GM19452 (cell line): Measurements from ENCODE around the gene ASCC1.

ENCODE experiments used
- ATAC-seq: cut with Tn5 transposase; IDR thresholded peaks from one replicate; pipeline ENCODE4 v1.9.1; 2021; ENCODE audit not compliant: unreplicated experiment

The ASCC1 gene

GRCh38 chr10:72069751-72070526, 146.1 kb downstream of the ASCC1 start:
- ATAC-seq = no peak

GRCh38 chr10:72068901-72069446, 147.1 kb downstream of the ASCC1 start:
- no peak for ATAC-seq

- no peak for ATAC-seq
Measured at GRCh38 chr10:72068126-72068765, 147.8 kb downstream of the ASCC1 start.

DNA sequence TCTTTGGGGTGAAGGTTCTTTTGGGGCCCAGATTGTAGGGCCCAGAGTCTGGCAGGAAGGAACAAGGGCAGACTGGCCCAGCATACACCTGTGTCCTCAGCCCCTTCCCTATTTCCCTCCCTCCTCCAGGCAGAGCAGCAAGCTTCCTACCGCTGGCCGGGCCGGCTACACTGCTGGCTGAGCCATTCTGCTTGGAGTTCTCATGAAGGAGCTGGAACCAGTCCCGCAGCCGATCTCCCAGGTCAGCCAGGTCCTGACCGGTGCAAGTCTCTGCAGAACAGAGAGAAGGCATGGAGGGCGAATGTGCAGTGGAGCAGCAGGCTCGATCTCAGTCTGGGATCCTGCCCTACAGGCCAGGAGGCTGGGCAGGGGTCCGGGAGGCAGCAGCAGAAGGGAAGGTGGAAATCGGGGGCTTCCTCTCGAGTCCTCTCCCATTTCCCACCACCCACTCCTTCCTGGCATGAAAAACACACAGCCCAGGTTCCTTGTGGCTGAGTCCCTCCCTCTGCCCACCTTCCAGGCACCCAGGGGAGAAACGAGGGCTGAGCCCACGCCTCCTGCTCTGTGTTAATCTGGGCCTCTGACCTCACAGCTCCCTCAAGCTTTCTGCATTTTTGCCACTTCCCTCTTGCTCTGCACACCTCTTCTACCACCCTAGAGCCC, 148.5 kb downstream of the ASCC1 start:
- ATAC-seq = no peak

GRCh38 chr10:72066318-72067284, 149.5 kb downstream of the ASCC1 start:
- ATAC-seq = no peak

GRCh38 chr10:72065439-72066025, 150.5 kb downstream of the ASCC1 start:
- no peak for ATAC-seq

GRCh38 chr10:72063703-72064391, 152.2 kb downstream of the ASCC1 start:
- no peak for ATAC-seq

GRCh38 chr10:72062832-72063702, 153.0 kb downstream of the ASCC1 start:
- ATAC-seq = no peak

DNA sequence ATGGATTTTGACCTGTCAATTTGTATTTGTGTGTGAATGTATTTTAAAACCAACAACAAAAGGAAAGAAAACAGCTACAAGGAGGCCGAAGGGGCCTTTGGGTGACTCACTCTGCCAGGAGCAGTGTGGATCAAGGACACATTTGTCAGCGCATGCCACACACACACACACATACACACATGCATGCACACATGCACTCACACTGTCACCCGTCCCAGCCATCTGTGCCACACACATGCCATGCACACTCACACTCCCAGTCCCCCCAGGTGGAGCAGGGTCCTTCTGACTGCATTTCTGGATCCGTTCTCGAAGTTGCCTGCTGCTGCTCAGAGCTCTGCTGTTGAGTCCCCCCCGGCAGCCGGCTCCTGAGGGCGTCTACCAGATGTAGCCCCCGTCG, 153.7 kb downstream of the ASCC1 start:
- no peak for ATAC-seq

DNA sequence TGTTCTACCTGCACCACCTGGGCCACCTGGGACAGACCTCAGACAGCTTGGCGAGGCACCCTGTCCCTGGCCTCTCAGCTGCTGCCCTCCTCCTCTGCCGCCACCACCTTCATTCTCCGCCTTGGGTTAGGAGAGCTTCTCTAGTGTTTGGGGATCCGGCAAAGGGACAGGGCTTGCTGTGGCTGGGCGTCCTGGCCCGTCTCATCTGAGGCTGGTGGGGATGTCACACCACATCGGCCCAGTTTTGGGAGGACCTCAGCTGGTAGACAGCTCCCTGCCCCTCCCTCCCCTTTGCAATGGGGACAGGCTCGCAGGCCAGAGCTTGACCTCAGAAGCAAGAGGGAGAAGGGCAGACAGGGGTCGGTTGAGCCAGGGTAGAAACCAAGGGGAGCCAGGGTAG, 154.1 kb downstream of the ASCC1 start:
- no peak for ATAC-seq

DNA sequence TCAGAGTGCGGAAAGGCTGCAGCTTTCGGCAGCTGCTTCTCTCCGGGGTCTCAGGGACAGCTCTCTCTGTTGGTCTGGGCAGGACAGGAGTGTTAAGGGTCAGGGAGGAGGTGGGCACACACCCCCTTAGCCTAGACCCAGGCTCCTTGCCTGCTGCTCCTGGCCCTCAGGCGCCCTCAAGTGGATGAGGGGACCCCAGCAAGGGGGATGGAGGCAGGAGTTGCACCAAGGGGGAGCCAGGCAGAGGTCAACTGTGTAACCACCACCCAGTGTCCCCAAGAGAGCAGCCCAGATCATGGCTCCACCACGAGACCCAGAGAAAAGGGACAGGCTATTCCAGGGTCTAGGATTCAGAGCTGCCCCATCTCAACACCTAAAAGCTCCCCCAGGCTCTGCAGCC, 154.6 kb downstream of the ASCC1 start:
- ATAC-seq = no peak

DNA sequence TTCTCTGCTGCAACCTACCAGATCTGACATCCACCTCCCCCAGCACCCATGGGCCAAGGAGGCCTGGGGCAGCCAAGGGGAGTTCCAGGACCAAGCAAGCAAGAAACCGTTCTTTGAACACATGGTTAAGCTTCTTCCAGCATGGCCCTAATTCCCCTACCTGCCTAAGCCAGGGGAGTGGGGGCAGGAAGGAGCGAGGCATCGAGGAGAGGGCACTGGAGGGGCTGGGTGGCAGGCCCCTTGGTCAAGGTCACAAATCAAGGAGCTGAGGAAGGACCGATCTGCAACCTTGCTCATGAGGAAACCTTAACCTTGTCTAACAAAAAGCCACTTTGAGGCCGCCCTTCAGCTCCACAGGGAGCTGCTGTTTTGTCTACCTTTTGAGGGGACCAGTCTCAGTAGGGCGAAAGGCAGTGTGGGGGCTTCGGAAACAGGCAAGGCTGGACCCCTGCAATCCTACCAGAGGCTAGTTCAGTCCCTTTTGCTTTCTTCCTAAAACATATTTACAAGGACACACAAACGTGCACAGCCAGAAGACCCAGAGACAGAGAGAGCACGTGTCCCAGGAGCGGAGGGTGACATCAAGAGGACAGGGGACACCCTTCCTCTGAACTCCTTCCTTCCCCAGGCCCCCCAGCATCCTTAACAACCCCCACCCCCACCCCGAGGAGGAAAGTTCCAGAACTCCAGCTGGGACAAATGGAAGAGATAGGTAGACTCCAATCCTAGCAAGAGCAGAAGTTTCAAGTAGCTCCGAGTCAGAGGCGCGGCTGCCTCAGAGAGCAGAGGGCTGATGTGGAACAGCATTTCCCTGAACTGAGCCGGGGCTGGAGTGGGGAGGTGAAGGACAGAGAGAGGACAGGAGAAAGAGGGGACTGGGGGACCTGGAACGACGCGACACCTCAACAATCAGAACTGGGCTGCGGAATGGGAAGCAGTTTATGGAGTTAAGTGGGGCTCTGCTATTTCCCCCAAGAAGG, 155.9 kb downstream of the ASCC1 start:
- no peak for ATAC-seq

- ATAC-seq = no peak
Measured at GRCh38 chr10:72058989-72059842, 156.9 kb downstream of the ASCC1 start.

- ATAC-seq = no peak
Measured at GRCh38 chr10:72058347-72058898, 157.7 kb downstream of the ASCC1 start.

DNA sequence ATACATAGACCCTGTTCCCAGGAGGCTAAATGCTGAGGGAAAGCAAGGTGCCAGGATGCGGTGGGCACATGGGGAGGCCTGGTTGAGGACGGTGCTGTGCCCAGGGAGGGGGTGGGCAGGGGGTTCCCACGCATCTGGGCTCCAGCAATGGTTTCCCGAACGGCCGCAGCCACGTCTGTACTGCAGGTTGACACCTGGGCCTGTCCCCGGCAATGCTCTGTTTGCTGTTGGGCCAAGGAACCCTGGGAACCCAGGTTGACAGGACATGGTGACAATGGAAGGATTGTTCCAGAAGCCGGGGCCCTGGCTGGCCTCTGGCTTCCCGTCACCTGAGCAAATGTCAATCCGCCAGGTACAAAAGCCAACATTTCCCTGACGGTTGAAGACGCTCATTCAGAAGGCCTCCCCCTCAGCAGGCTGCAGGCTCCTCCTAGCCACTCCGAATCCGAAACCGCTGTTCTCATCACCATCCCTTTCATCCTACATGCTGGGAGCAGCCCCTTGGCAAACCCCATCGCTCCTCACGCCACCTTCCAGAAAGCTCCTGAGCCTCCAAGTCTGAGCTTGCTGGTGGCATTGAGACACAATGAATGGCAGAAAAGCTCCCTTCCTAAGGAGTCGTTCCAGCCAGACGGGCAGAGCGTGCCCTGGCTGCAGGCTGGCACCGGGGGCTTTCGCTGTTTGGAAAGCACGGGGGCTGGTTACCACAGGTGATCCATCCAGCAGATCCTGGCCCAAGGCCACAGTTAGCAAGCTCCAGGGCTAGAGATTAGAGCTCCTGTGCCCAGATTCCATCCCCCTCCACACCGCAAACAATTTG, 158.9 kb downstream of the ASCC1 start:
- ATAC-seq = no peak

- ATAC-seq = no peak
Measured at GRCh38 chr10:72056113-72056512, 160.0 kb downstream of the ASCC1 start.
